Endothelial cell (in vitro differentiated cells): ENCODE data around the gene PARD3. TPM values are rescaled to one million over a fixed set of nuclear protein-coding genes. Genes with fewer than 3 reads are reported as not detected.
A peak's percentile ranks its signal among the peaks of the same experiment; 100 is the strongest.

Experiments used
- DNase-seq: peaks from one replicate; pipeline ENCODE4 v3.0.0; 2021; ENCODE audit warnings: low spot score
- H3K27ac Mint-ChIP-seq: one replicate; pipeline ENCODE4 v1.8.0; 2021; ENCODE audit warnings: mixed read lengths, inconsistent platforms; ENCODE audit not compliant: unreplicated experiment
- H3K27me3 Mint-ChIP-seq: one replicate; pipeline ENCODE4 v1.8.0; 2021; ENCODE audit warnings: mild to moderate bottlenecking, moderate library complexity, mixed read lengths, inconsistent platforms; ENCODE audit not compliant: unreplicated experiment
- H3K36me3 Mint-ChIP-seq: one replicate; pipeline ENCODE4 v1.8.0; 2021; ENCODE audit warnings: mild to moderate bottlenecking, low read depth, mixed read lengths, inconsistent platforms; ENCODE audit not compliant: unreplicated experiment
- H3K4me1 Mint-ChIP-seq: one replicate; pipeline ENCODE4 v1.8.0; 2021; ENCODE audit warnings: mild to moderate bottlenecking, mixed read lengths, inconsistent platforms; ENCODE audit not compliant: unreplicated experiment
- H3K4me3 Mint-ChIP-seq: one replicate; pipeline ENCODE4 v1.8.0; 2021; ENCODE audit warnings: mild to moderate bottlenecking, mixed read lengths, inconsistent platforms; ENCODE audit not compliant: unreplicated experiment
- H3K9me3 Mint-ChIP-seq: one replicate; pipeline ENCODE4 v1.8.0; 2021; ENCODE audit warnings: mixed read lengths, inconsistent platforms; ENCODE audit not compliant: unreplicated experiment
- CTCF ChIP-seq: fragments of 200-600 bp; sonication (generic); IDR thresholded peaks from one replicate; pipeline ENCODE4 v1.5.0; 2021; ENCODE audit warnings: antibody characterized with exemption; ENCODE audit not compliant: unreplicated experiment
- total RNA-seq: library from RNA; stranded (reverse); fragmentation: NEBNext Ultra II Directional; extraction: Animal tissue kit (Norgen Biotek cat#: 25700); gene quantifications from one replicate; pipeline ENCODE4 v1.2.1, GENCODE V29; 2021; ENCODE audit not compliant: unreplicated experiment

PARD3 gene
- total RNA-seq, 1 donor from 2014 or later = 35.2 TPM

GRCh38 chr10:34121781-34122622, 693.1 kb downstream of the PARD3 start:
- Mint-ChIP-seq H3K9me3 (no peaks in the 10 kb centered on the region), H3K27me3 (peaks cover 2% of the 10 kb centered on the region), H3K36me3 (no peaks in the 10 kb centered on the region), H3K4me1 (peaks cover 25% of the 10 kb centered on the region), H3K4me3 (no peak overlapping the region), H3K27ac (peak overlapping the region; percentile 79)
- no peak for DNase-seq
- TF ChIP-seq CTCF = no peak

- TF ChIP-seq CTCF = no peak
- H3K27me3 Mint-ChIP-seq = peaks cover 2% of the 10 kb centered on the region
- no peaks in the 10 kb centered on the region for H3K9me3 Mint-ChIP-seq
- no peak overlapping the region for H3K4me3 Mint-ChIP-seq
- H3K36me3 Mint-ChIP-seq = no peaks in the 10 kb centered on the region
- no peak for DNase-seq
- H3K4me1 Mint-ChIP-seq = peaks cover 31% of the 10 kb centered on the region
- H3K27ac Mint-ChIP-seq = peak overlapping the region; percentile 79
Observed at GRCh38 chr10:34121125-34121753, 693.9 kb downstream of the PARD3 start.

GRCh38 chr10:34119456-34119855, 695.6 kb downstream of the PARD3 start:
- H3K4me3 Mint-ChIP-seq = no peak overlapping the region
- no peak for DNase-seq
- no peaks in the 10 kb centered on the region for H3K36me3 Mint-ChIP-seq
- H3K27me3 Mint-ChIP-seq = peaks cover 8% of the 10 kb centered on the region
- no peak overlapping the region for H3K27ac Mint-ChIP-seq
- peaks cover 36% of the 10 kb centered on the region for H3K4me1 Mint-ChIP-seq
- no peak for TF ChIP-seq CTCF
- H3K9me3 Mint-ChIP-seq = no peaks in the 10 kb centered on the region

GRCh38 chr10:34116681-34117271, 698.3 kb downstream of the PARD3 start:
- no peaks in the 10 kb centered on the region for H3K36me3 Mint-ChIP-seq
- H3K27me3 Mint-ChIP-seq = peaks cover 8% of the 10 kb centered on the region
- TF ChIP-seq CTCF = no peak
- no peak for DNase-seq
- H3K9me3 Mint-ChIP-seq = no peaks in the 10 kb centered on the region
- H3K27ac Mint-ChIP-seq = no peak overlapping the region
- H3K4me3 Mint-ChIP-seq = no peak overlapping the region
- H3K4me1 Mint-ChIP-seq = peaks cover 32% of the 10 kb centered on the region
